HG03521 (cell line): ENCODE data around the gene GATAD2A.
A peak's percentile ranks its signal among the peaks of the same experiment; 100 is the strongest.

ENCODE experiments used
- ATAC-seq: cut with Tn5 transposase; IDR thresholded peaks from one replicate; pipeline ENCODE4 v1.9.1; 2021; ENCODE audit warnings: mild to moderate bottlenecking, moderate library complexity; ENCODE audit not compliant: unreplicated experiment

Gene GATAD2A

GRCh38 chr19:19504754-19505668 lies 99.5 kb downstream of the GATAD2A start:
- ATAC-seq: no peak

- ATAC-seq: no peak
Observed at GRCh38 chr19:19505669-19506326, 100.3 kb downstream of the GATAD2A start.

- ATAC-seq: no peak
Observed at GRCh38 chr19:19506592-19506991, 101.1 kb downstream of the GATAD2A start.

GRCh38 chr19:19507354-19507753 lies 101.9 kb downstream of the GATAD2A start:
- ATAC-seq: no peak

GRCh38 chr19:19508217-19508616 lies 102.7 kb downstream of the GATAD2A start:
- ATAC-seq: no peak

- no peak for ATAC-seq
Observed at GRCh38 chr19:19510432-19510831, 105.0 kb downstream of the GATAD2A start.

GRCh38 chr19:19513682-19514081 lies 108.2 kb downstream of the GATAD2A start:
- ATAC-seq: no peak

- no peak for ATAC-seq
Observed at GRCh38 chr19:19514215-19514657, 108.8 kb downstream of the GATAD2A start.

- ATAC-seq: no peak
Observed at GRCh38 chr19:19514881-19515641, 109.6 kb downstream of the GATAD2A start, which contains the start of gene TSSK6. Gene TSSK6 (minus strand): TSS chr19:19515548. CDS start chr19:19515427, 121 bp downstream.

- peak; percentile 84 for ATAC-seq
Observed at GRCh38 chr19:19515642-19516519, 110.4 kb downstream of the GATAD2A start, which contains the start of gene NDUFA13. Gene NDUFA13 (plus strand): TSS chr19:19516225. CDS start chr19:19516239, 14 bp downstream.

- no peak for ATAC-seq
Observed at GRCh38 chr19:19517235-19517619, 111.8 kb downstream of the GATAD2A start.

GRCh38 chr19:19520989-19521388 lies 115.5 kb downstream of the GATAD2A start:
- no peak for ATAC-seq

GRCh38 chr19:19523177-19523576 lies 117.7 kb downstream of the GATAD2A start:
- ATAC-seq: no peak

GRCh38 chr19:19524053-19524452 lies 118.6 kb downstream of the GATAD2A start:
- ATAC-seq: no peak

- no peak for ATAC-seq
Observed at GRCh38 chr19:19525611-19526380, 120.3 kb downstream of the GATAD2A start.

- no peak for ATAC-seq
Observed at GRCh38 chr19:19526581-19527370, 121.3 kb downstream of the GATAD2A start.

- ATAC-seq: no peak
Observed at GRCh38 chr19:19527371-19527656, 121.8 kb downstream of the GATAD2A start.

- ATAC-seq: no peak
Observed at GRCh38 chr19:19527674-19528625, 122.5 kb downstream of the GATAD2A start.
